ENCODE measurements around the gene NOL9.

Gene NOL9

GRCh38 chr1:6489383-6489765 is 64.9 kb downstream of the NOL9 start:
- DNase-seq (ENCODE audit: low read depth in 2 of 2) = no peak

- no peak for DNase-seq (ENCODE audit: low read depth in 2 of 2)
These were observed 65.5 kb downstream of the NOL9 start for GRCh38 chr1:6488602-6489382.

GRCh38 chr1:6487804-6488484 is 66.4 kb downstream of the NOL9 start:
- DNase-seq (ENCODE audit: low read depth in 2 of 2) = no peak

GRCh38 chr1:6486433-6487011 is 67.8 kb downstream of the NOL9 start:
- peak in 1 of 2 experiments; percentile 38 for DNase-seq (ENCODE audit: low read depth in 2 of 2)

GRCh38 chr1:6485168-6486101 is 68.9 kb downstream of the NOL9 start:
- DNase-seq (ENCODE audit: low read depth in 2 of 2) = no peak

GRCh38 chr1:6484826-6485167 is 69.5 kb downstream of the NOL9 start:
- DNase-seq (ENCODE audit: low read depth in 2 of 2) = no peak

GRCh38 chr1:6483761-6484117 is 70.6 kb downstream of the NOL9 start:
- no peak for DNase-seq (ENCODE audit: low read depth in 2 of 2)

- no peak for DNase-seq (ENCODE audit: low read depth in 2 of 2)
These were observed 71.1 kb downstream of the NOL9 start for GRCh38 chr1:6483017-6483760.

- no peak for DNase-seq (ENCODE audit: low read depth in 2 of 2)
These were observed 72.5 kb downstream of the NOL9 start for GRCh38 chr1:6481820-6482219.

- no peak for DNase-seq (ENCODE audit: low read depth in 2 of 2)
These were observed 77.1 kb downstream of the NOL9 start for GRCh38 chr1:6477039-6477820.

- DNase-seq (ENCODE audit: low read depth in 2 of 2) = no peak
These were observed 77.8 kb downstream of the NOL9 start for GRCh38 chr1:6476483-6476882.

GRCh38 chr1:6475381-6476133 is 78.8 kb downstream of the NOL9 start:
- no peak for DNase-seq (ENCODE audit: low read depth in 2 of 2)

- no peak for DNase-seq (ENCODE audit: low read depth in 2 of 2)
These were observed 79.5 kb downstream of the NOL9 start for GRCh38 chr1:6474815-6475282.

- DNase-seq (ENCODE audit: low read depth in 2 of 2) = no peak
These were observed 80.1 kb downstream of the NOL9 start for GRCh38 chr1:6473974-6474814.

GRCh38 chr1:6473156-6473555 is 81.2 kb downstream of the NOL9 start:
- no peak for DNase-seq (ENCODE audit: low read depth in 2 of 2)

- DNase-seq (ENCODE audit: low read depth in 2 of 2) = no peak
These were observed 81.9 kb downstream of the NOL9 start for GRCh38 chr1:6472391-6472790.

- DNase-seq (ENCODE audit: low read depth in 2 of 2) = no peak
These were observed 82.3 kb downstream of the NOL9 start for GRCh38 chr1:6471970-6472368.

Data from fibroblast of skin of left biceps (primary cell).